Upper lobe of right lung (tissue), 1 donor: ENCODE data around the gene ASTN2. TPM values are rescaled to one million over a fixed set of nuclear protein-coding genes. Genes with fewer than 3 reads are reported as not detected.

ENCODE experiments used
- ATAC-seq: fragments of 200-7000 bp; cut with Tn5 transposase; one replicate; pipeline ENCODE4 v1.9.1; 2020; ENCODE audit warnings: mild to moderate bottlenecking, moderate library complexity
- DNase-seq: peaks from one replicate; pipeline ENCODE4 v3.0.0-alpha.2; 2020
- H3K27ac ChIP-seq: fragments of 200-600 bp; one replicate; pipeline ENCODE4 v1.8.0; 2022
- H3K27me3 ChIP-seq: fragments of 200-600 bp; one replicate; pipeline ENCODE4 v1.8.0; 2022; ENCODE audit warnings: mild to moderate bottlenecking
- H3K36me3 ChIP-seq: fragments of 200-600 bp; one replicate; pipeline ENCODE4 v1.8.0; 2022
- H3K4me1 ChIP-seq: fragments of 200-600 bp; one replicate; pipeline ENCODE4 v1.8.0; 2022
- H3K4me3 ChIP-seq: fragments of 200-600 bp; one replicate; pipeline ENCODE4 v1.8.0; 2022; ENCODE audit warnings: mild to moderate bottlenecking
- H3K9me3 ChIP-seq: fragments of 200-600 bp; one replicate; pipeline ENCODE4 v1.8.0; 2022
- intact Hi-C: fragments of 100-400 bp; cut with DNase I; formaldehyde crosslinking; loops from one replicate; pipeline ENCODE4 v1.11.0; 2022
- total RNA-seq: library from RNA; stranded (reverse); fragmentation: NEBNext Ultra II Directional; extraction: Animal tissue kit (Norgen Biotek cat#: 25700); gene quantifications from one replicate; pipeline ENCODE4 v1.2.1, GENCODE V29; 2021
- TF ChIP-seq, protein P1 (sequence below): fragments of 200-600 bp; IDR thresholded peaks from one replicate; pipeline ENCODE4 v1.8.0; 2022; ENCODE audit warnings: antibody characterized with exemption
- donor health status: DM: no; HTN: yes; CAD: no; lungs with severe emphysema.

The ASTN2 gene
- total RNA-seq, 1 donor from 2014 or later = 3.8 TPM

DNA sequence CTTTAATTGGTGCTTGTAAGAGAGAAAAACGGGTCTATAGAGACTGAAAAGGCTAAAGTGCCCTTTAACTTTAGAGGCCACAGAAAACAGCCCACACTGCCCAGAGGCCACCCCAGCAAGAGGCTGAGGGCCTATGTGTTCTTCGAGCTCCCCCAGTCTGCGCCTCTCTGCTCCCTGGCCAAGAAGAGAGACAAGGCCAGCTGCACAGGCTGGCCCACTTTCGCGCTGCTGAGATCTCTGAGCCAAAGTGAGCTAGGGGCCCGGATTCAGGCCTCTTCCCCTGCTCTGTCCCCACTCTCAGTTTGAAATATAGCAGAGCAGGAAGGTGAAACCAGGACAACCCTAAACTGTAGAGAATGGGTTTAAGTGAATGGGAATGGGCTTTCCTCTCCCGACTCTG is 859.7 kb downstream of the ASTN2 start:
- Histone ChIP-seq H3K4me1 (peaks cover under 1% of the 10 kb centered on the region), H3K27me3 (no peaks in the 10 kb centered on the region), H3K27ac (no peak overlapping the region), H3K4me3 (no peak overlapping the region), H3K36me3 (no peaks in the 10 kb centered on the region), H3K9me3 (no peaks in the 10 kb centered on the region)
- no peak for ATAC-seq
- TF ChIP-seq, protein P1, sequence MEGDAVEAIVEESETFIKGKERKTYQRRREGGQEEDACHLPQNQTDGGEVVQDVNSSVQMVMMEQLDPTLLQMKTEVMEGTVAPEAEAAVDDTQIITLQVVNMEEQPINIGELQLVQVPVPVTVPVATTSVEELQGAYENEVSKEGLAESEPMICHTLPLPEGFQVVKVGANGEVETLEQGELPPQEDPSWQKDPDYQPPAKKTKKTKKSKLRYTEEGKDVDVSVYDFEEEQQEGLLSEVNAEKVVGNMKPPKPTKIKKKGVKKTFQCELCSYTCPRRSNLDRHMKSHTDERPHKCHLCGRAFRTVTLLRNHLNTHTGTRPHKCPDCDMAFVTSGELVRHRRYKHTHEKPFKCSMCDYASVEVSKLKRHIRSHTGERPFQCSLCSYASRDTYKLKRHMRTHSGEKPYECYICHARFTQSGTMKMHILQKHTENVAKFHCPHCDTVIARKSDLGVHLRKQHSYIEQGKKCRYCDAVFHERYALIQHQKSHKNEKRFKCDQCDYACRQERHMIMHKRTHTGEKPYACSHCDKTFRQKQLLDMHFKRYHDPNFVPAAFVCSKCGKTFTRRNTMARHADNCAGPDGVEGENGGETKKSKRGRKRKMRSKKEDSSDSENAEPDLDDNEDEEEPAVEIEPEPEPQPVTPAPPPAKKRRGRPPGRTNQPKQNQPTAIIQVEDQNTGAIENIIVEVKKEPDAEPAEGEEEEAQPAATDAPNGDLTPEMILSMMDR = no peak
- intact Hi-C loops = no loop called here
- no peak for DNase-seq

DNA sequence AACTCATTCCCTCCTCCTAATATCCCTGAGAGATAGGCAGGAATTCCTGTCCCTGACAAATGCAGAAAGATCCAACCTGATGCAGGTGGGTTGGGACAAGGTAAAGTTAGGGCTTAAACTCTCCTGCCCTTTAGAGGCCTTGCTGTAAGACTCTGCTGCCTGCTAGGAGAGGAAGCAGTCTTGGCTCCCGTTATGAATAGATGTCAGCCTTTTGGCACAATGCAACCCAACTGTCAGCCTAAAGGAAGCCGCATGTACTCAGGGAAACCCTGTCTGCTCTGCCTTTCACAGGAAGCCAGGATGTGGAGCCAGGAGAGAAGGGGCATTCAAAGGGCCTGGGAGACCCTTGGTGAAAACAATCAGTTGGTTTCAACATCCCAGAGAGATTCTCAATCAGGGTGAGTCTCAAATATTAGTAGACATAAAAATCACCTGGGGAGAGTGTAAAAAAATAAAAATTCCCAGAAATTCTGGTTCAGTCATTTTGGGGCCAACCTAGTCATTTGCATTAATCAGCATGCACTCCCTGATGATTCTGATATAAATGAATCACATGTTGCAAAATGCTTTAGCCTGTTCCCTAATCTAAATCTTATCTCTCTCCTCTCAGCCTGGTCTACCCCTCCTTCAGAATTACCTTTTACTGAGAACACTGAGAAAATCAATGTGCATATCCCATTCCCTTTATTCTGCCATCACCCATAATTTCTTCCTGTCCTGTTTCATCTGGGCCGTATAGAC is 864.0 kb downstream of the ASTN2 start:
- Histone ChIP-seq H3K27ac (no peak overlapping the region), H3K4me1 (peaks cover 3% of the 10 kb centered on the region), H3K36me3 (no peaks in the 10 kb centered on the region), H3K9me3 (no peaks in the 10 kb centered on the region), H3K4me3 (no peak overlapping the region), H3K27me3 (no peaks in the 10 kb centered on the region)
- TF ChIP-seq, protein P1 = no peak
- intact Hi-C loops = no loop called here
- ATAC-seq = no peak
- no peak for DNase-seq

DNA sequence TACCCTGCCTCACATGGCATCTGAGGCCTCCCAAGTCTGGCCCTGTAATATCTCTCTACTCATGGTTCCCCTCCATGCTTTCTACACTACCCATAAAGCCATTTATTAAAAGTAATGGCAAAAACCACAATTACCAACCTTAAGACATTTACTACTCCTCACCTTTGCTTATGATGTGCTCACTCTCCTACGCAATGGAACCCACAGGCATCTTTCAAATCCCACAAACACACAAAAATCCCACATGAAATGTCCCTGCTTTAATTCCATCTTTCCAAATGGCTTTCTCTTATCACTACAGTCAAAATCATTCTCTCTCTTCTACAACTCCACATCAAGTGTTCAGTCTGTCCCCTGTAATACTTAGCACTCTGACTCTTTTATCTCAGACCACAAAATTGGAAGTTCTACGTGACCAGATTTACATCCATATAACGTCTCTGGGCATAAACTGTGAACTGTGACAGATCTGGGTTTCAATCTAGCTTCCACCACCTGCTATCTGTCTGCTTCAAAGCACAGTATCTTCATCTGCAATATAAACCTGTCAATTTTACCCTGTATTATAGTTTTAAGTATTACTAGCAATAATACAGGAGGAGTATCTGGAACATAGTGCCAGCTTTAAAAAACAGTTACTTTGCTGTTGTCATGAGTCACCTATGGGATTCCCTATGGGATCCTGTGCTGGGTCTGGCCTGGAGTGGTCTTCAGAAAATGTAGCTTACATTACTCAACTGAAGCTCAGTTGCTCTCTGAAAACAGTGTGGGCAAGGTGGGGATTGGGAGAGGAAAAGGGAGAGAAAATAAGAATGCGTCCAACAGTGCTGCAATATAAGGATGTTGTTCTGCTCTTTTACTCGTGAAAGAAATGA is 864.8 kb downstream of the ASTN2 start:
- no peak overlapping the region for H3K27ac ChIP-seq
- no peaks in the 10 kb centered on the region for H3K27me3 ChIP-seq
- intact Hi-C loops = no loop called here
- TF ChIP-seq, protein P1 = no peak
- no peak overlapping the region for H3K4me3 ChIP-seq
- peaks cover 3% of the 10 kb centered on the region for H3K4me1 ChIP-seq
- no peak for DNase-seq
- ATAC-seq = no peak
- H3K9me3 ChIP-seq = no peaks in the 10 kb centered on the region
- no peaks in the 10 kb centered on the region for H3K36me3 ChIP-seq

DNA sequence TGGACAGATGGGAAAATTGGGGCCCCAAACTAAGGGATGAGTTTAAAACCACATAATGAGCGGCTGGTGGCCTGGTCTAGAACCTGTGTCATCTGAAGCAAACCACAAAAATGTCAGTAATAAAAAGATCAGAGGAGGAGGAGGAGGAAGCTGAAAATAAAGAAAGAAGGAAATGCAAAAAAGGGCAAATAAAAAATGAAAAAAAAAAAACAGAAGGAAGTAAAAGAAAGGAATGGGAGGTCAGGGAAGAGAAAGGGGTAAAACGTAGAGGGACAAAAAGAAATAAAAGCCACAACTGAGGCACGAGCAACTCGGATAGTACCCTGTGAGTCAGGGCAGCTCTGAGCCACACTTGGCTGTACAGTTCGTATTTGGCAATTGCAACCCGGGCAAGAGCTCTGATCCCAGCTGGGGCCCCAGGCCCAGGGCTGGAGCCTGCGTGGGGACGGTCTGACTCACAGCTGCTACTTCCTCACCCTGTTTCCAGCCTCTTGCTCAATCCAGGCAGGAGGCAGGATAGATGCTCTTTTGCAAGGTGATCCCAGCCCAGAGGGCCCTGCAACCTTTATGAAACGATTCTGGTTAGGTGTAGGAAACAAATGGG is 865.7 kb downstream of the ASTN2 start:
- ATAC-seq (peak; percentile 94), DNase-seq (peak; percentile 86)
- Histone ChIP-seq H3K9me3 (no peaks in the 10 kb centered on the region), H3K4me3 (no peak overlapping the region), H3K27me3 (no peaks in the 10 kb centered on the region), H3K27ac (no peak overlapping the region), H3K36me3 (no peaks in the 10 kb centered on the region), H3K4me1 (peaks cover 3% of the 10 kb centered on the region)
- TF ChIP-seq, protein P1 = no peak
- intact Hi-C loops = no loop called here

DNA sequence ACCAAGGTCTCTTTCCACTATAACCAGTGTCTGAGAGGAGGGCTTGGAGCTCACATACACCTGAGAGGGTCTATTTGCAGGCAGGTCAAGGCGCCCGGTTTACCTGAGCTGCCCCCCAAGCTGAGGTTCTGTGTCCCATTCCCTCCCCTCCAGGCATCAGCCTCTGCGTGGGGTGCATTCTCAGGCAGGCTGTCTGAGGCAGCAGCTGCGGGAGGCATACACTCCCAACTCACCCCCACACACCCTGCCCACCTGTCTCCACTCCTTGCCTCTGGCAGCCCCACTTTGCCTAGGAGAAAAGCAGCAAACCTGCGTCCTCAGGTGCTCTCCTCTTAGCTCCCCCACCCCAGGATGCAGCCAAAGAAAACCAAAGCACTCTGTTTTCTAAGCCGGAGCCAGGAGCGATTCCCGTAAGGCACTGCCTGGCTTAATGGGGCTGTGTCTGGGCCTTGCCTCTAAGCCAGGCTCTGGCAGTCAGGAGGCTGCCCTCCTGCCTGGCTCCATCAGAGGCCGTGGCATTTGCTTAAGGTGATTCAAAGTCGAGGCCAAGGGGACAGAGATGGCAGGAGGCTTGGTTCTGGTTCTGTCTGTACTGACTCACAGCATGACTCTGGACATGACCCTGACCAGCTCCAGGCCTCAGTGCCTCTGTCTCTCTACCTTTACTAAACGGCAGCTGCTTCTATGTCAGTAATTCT is 867.0 kb downstream of the ASTN2 start:
- TF ChIP-seq, protein P1 = no peak
- Histone ChIP-seq H3K4me1 (peaks cover 3% of the 10 kb centered on the region), H3K4me3 (no peak overlapping the region), H3K36me3 (no peaks in the 10 kb centered on the region), H3K27ac (no peak overlapping the region), H3K9me3 (no peaks in the 10 kb centered on the region), H3K27me3 (no peaks in the 10 kb centered on the region)
- intact Hi-C loops = no loop called here
- no peak for ATAC-seq
- no peak for DNase-seq
